ENCODE results near the gene CACNA2D3. TPM values are rescaled to one million over a fixed set of nuclear protein-coding genes. Genes with fewer than 3 reads are reported as not detected.

Gene CACNA2D3
- total and polyA plus RNA-seq, 12 donors = 0.26 to 13.7 (median 2.8) TPM; not detected in 1

DNA sequence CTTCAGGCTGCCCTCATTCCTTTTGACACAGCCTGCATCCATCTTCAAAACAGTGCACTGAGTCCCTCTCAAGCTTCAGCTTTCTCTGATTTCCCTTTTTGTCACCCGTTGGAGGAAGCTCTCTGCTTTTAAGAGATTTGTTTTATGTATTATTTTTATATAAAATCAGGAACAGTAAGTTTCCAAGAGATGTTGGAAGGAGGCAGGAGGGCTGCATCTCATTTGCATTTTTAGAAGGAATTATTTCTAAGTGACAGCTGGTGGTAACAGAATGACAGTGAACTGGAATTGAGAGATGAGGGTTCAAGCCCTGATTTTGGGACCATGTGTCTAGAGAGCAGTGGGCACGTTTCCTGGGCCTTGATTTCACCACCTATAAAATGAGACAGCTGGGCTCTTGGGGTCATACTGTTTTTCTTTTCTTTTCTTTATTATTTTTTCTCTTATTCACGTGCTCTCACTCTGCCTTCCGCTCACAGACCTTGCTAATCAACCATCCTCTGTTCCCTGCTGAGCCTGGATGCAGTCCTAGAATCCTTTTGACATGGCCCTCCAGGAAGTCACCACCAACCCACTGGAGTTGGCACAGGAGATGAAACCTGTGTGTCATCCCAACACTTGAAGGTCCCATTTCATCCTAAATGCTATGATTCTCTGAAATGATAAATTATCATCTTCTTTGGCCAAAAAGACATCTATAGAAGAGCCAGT is 148.6 kb downstream of the CACNA2D3 start:
- no peaks in the 10 kb centered on the region for H3K36me3 ChIP-seq (replicated peaks in 1 of 2)
- no peak for TF ChIP-seq POLR2A (IDR thresholded peaks at IDR 0.05)
- TF ChIP-seq, protein P1, sequence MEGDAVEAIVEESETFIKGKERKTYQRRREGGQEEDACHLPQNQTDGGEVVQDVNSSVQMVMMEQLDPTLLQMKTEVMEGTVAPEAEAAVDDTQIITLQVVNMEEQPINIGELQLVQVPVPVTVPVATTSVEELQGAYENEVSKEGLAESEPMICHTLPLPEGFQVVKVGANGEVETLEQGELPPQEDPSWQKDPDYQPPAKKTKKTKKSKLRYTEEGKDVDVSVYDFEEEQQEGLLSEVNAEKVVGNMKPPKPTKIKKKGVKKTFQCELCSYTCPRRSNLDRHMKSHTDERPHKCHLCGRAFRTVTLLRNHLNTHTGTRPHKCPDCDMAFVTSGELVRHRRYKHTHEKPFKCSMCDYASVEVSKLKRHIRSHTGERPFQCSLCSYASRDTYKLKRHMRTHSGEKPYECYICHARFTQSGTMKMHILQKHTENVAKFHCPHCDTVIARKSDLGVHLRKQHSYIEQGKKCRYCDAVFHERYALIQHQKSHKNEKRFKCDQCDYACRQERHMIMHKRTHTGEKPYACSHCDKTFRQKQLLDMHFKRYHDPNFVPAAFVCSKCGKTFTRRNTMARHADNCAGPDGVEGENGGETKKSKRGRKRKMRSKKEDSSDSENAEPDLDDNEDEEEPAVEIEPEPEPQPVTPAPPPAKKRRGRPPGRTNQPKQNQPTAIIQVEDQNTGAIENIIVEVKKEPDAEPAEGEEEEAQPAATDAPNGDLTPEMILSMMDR (IDR thresholded peaks at IDR 0.05) = no peak
- H3K4me3 ChIP-seq = no peak overlapping the region
- H3K27ac ChIP-seq = no peak overlapping the region
- WGBS, 4 donors = 34 to 62% (median 45%) methylated on average over 3 to 4 of the region's 4 CpGs
- no peaks in the 10 kb centered on the region for H3K4me1 ChIP-seq (replicated peaks in 1 of 2)
- no peaks in the 10 kb centered on the region for H3K9me3 ChIP-seq (replicated peaks in 1 of 3)
- intact Hi-C loops (cut with DNase I) = no loop called here
- H3K27me3 ChIP-seq = no peaks in the 10 kb centered on the region
- no peak for DNase-seq

- H3K27ac ChIP-seq = no peak overlapping the region
- intact Hi-C loops (cut with DNase I) = no loop called here
- WGBS, 4 donors = 58 to 77% (median 75%) methylated on average over 1 of the region's 1 CpG
- no peak overlapping the region for H3K4me3 ChIP-seq
- no peaks in the 10 kb centered on the region for H3K36me3 ChIP-seq (replicated peaks in 1 of 2)
- no peaks in the 10 kb centered on the region for H3K27me3 ChIP-seq
- no peaks in the 10 kb centered on the region for H3K9me3 ChIP-seq (replicated peaks in 1 of 3)
- no peak for DNase-seq
- H3K4me1 ChIP-seq (replicated peaks in 1 of 2) = no peaks in the 10 kb centered on the region
- TF ChIP-seq POLR2A (IDR thresholded peaks at IDR 0.05) = no peak
- TF ChIP-seq, protein P1 (IDR thresholded peaks at IDR 0.05) = no peak
Measured at GRCh38 chr3:54273791-54274190, 151.4 kb downstream of the CACNA2D3 start.

DNA sequence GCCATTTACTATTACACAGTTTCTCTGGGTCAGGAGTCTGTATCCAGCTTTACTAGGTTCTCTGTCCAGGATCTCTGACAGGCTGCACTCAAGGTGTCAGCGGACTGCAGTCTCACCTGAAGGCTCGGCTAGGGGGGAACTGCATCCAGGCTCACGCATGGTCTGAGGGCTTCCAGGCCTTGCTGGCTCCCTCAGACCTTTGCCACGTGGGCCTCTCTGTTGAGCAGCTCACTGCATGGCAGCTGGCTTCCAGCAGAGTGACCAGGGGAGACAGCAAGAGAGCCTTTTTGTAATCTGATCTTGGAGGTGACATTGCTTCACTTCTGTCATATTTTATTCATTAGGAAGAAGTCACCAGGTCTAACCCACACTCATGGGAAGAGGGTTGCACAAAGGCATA is 152.3 kb downstream of the CACNA2D3 start:
- no peak overlapping the region for H3K4me3 ChIP-seq
- no peaks in the 10 kb centered on the region for H3K27me3 ChIP-seq
- intact Hi-C loops (cut with DNase I) = no loop called here
- H3K36me3 ChIP-seq (replicated peaks in 1 of 2) = no peaks in the 10 kb centered on the region
- no peak for TF ChIP-seq POLR2A (IDR thresholded peaks at IDR 0.05)
- TF ChIP-seq, protein P1 (IDR thresholded peaks at IDR 0.05) = no peak
- DNase-seq = no peak
- no peaks in the 10 kb centered on the region for H3K4me1 ChIP-seq (replicated peaks in 1 of 2)
- H3K9me3 ChIP-seq (replicated peaks in 1 of 3) = no peaks in the 10 kb centered on the region
- H3K27ac ChIP-seq = no peak overlapping the region
- WGBS, 4 donors = 68 to 79% (median 71%) methylated on average over 4 of the region's 4 CpGs; no CpG with 5 or more reads in 1 of the 4 donors

DNA sequence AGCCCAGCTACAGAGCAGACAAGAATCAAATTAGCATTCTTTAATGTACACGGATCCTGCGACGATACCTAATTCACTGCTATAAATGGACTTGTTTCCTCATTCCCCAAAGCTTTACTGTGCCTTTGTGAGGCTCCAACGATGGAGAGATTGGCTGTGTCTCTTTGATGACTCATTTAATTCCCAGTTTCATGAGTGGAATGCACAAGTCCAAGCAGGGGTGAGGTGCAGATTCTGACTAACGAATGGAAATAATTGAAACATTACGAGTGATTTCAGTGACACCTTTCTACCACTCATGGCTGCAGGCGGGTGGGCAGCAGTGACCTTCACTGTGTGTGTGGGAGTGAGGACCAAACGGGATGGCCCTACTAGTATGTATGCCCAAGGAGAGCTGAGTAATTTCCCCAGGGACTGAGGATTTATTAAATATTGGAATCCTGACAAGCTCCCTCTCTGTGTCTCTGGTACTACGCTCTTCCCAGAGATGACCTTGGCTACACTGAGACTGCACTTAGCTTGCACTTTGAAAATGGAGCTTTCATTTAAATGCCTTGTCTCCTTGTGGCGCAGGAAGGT is 156.7 kb downstream of the CACNA2D3 start:
- Histone ChIP-seq H3K4me1 (replicated peaks in 1 of 2) (no peaks in the 10 kb centered on the region), H3K27me3 (peaks cover 3% of the 10 kb centered on the region), H3K27ac (no peak overlapping the region), H3K9me3 (replicated peaks in 1 of 3) (no peaks in the 10 kb centered on the region), H3K36me3 (replicated peaks in 1 of 2) (no peaks in the 10 kb centered on the region), H3K4me3 (no peak overlapping the region)
- DNase-seq = no peak
- WGBS, 4 donors = 44 to 66% (median 55%) methylated on average over 10 of the region's 10 CpGs
- intact Hi-C loops (cut with DNase I) = no loop called here
- TF ChIP-seq POLR2A (IDR thresholded peaks at IDR 0.05) = no peak
- TF ChIP-seq, protein P1 (IDR thresholded peaks at IDR 0.05) = no peak
